Fibroblast of upper back skin (primary cell): ENCODE results near the gene SERINC4.
"Not testable (repeated sequence)": the region's sequence is repeated elsewhere in the genome, so short reads cannot be mapped to it uniquely, and the experiment has no call there.

Experiments used
- DNase-seq: peaks from one replicate; pipeline ENCODE4 v3.0.0-alpha.2; 2013

The SERINC4 gene

GRCh38 chr15:43799945-43800285 lies at the start of gene SERINC4:
Gene SERINC4 (minus strand): TSS chr15:43800220. CDS start chr15:43799986, 234 bp downstream.
- no peak for DNase-seq

DNA sequence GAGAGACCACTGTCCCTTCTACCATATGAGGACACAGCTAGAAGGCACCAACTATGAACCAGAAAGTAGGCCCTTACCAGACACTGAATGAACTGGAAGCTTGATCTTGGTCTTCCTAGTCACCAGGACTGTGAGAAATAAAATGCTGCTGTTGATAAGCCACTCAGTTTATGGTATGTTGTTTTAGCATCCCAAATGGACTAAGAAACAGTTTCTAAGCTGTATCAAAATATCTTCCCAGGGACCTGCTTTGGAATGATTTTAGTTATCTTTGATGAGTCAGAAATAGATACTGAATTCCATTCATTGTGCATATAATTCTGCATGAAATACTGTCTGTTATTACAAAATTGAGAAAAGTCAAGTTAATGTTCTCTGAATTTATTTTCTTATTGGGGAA lies 45.4 kb upstream of the SERINC4 start:
- DNase-seq, result no peak

- not testable (repeated sequence) for DNase-seq
Observed at GRCh38 chr15:43832485-43832884, 32.5 kb upstream of the SERINC4 start.

GRCh38 chr15:43831519-43832052 lies 31.6 kb upstream of the SERINC4 start:
- not testable (repeated sequence) for DNase-seq

- not testable (repeated sequence) for DNase-seq
Observed at GRCh38 chr15:43830691-43831275, 30.8 kb upstream of the SERINC4 start.

- not testable (repeated sequence) for DNase-seq
Observed at GRCh38 chr15:43829951-43830540, 30.0 kb upstream of the SERINC4 start.

DNA sequence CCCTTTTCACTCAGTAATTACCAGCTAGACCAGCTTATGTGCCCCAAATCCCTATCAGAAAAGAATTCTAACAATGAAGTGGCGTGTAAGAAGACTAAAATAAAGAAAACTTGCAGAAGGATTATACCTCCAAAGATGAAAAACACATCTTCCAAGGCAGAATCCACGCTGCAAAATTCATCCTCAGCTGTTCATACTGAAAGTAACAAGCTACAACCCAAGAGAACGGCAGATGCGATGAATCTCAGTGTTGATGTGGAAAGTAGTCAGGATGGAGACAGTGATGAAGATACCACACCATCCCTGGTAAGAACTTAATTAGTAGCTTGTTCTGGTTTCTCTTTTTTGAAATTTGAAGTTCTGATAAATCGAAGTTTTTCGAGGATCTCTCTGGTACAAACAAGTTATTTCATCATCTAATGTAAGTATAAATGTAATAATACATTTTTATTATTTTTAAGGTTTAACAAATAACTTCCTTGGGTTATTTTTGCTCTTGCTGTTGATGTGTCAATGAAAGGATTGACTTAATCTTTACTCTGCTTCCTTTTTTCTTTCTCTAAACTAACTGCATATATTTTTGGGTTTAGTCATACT lies 28.1 kb upstream of the SERINC4 start:
- DNase-seq, result peak; percentile 8

DNA sequence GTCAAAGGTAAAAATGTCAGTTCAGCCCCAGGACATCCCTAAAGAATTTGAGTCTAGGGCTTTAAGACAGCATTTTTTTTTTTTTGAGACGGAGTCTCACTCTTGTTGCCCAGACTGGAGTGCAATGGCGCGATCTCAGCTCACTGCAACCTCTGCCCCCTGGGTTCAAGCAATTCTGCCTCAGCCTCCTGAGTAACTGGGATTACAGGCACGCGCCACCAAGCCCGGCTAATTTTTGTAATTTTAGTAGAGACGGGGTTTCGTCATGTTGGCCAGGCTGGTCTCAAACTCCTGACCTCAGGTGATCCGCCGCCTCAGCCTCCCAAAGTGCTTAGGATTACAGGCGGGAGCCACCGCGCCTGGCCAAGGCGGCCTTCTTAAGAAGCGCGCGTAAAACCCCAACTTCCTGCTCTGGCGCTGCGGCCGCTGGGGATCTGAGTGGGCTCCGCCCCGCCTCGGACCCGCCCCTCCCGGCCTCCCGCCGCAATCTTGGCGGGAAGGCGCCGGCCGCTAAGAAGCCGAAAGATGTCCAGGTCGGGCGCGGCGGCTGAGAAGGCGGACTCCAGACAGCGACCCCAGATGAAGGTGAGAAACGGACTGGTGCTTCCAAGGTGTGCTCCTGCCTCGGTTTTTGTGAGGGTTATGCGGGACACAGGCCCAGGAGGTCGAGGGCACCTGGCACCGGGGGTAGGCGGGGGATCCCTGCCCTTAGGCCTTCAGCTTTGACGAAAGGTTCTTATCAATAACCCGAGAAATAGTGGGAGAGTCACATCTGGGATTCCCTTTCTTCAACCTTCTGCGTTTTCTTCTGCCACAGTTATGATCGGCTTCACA lies 26.7 kb upstream of the SERINC4 start, which contains the start of gene WDR76:
TSS of gene WDR76 (plus strand) at position 495 of the 834 bp plus-strand sequence. CDS start at position 526, 31 bp downstream.
- DNase-seq, result peak; percentile 81

GRCh38 chr15:43826029-43826507 lies 26.0 kb upstream of the SERINC4 start:
- no peak for DNase-seq

GRCh38 chr15:43825305-43825704 lies 25.3 kb upstream of the SERINC4 start:
- not testable (repeated sequence) for DNase-seq

GRCh38 chr15:43824302-43825246 lies 24.6 kb upstream of the SERINC4 start, which contains the start of gene MFAP1:
Gene MFAP1 (minus strand): TSS chr15:43824690. CDS start chr15:43824569, 121 bp downstream.
- DNase-seq, result peak; percentile 98

DNA sequence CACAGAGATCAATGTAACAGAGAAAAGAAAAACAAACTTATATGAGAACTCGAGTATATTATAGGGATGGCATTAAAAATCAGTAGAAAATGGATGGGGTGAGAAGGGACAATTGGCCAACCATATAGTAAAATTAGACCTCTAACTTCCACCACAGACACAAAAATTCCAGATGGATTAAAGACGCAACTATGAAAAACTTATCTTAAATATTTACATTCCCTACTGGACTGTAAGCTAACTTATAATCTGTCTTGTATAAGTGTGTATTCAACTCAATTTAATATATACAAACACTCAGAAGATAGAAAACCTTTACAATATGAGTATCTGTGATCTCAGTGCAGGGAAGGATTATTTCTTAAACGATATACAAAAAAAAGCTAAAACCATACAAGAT lies 21.5 kb upstream of the SERINC4 start:
- no peak for DNase-seq

DNA sequence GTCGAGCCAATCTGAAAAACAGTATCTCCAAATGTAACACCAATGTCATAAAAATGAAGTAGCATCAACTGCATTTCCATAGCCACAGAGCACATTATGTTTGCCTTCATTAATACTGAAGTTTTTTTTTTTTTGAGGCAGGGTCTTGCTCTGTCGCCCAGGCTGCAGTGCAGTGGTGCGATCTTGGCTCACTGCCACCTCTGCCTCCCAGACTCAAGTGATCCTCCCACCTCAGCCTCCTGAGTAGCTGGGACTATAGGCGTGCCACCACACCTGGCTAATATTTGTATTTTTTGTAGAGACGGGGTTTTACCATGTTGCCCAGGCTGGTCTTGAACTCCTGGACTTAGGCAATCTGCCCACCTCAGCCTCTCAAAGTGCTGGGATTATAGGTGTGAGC lies 15.0 kb upstream of the SERINC4 start:
- DNase-seq, result not testable (repeated sequence)

GRCh38 chr15:43808960-43809678 lies 9.1 kb upstream of the SERINC4 start:
- no peak for DNase-seq

DNA sequence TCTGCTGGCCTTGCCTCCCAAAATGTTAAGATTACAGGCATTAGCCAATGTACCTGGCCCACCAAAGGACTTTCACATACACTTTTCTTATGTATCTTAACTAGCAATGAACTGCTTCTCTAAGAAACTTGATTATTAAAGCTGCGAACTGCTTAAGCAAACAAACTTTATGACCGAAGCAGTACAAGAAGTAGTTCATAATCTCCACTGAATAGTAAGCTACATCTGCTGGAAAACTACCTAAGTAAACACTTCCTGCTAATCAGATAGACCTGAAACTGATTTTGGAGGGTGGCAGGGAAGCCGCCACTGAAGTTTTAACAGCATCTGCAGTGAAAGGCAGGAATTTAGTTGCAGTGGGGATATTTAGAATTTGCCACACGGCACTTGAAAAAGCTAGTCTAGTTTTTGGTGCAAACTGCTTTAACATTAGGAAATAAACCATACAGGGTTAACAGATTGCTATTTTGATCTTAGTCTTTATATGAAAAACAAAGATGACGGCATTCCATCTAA lies 8.5 kb upstream of the SERINC4 start:
- no peak for DNase-seq

- not testable (repeated sequence) for DNase-seq
Observed at GRCh38 chr15:43802676-43803075, 2.7 kb upstream of the SERINC4 start.

GRCh38 chr15:43800286-43801141 lies 494 bp upstream of the SERINC4 start, which contains the start of gene HYPK:
Gene HYPK (plus strand): TSS chr15:43800599. CDS start chr15:43800623, 24 bp downstream.
- DNase-seq, result peak; percentile 87

DNA sequence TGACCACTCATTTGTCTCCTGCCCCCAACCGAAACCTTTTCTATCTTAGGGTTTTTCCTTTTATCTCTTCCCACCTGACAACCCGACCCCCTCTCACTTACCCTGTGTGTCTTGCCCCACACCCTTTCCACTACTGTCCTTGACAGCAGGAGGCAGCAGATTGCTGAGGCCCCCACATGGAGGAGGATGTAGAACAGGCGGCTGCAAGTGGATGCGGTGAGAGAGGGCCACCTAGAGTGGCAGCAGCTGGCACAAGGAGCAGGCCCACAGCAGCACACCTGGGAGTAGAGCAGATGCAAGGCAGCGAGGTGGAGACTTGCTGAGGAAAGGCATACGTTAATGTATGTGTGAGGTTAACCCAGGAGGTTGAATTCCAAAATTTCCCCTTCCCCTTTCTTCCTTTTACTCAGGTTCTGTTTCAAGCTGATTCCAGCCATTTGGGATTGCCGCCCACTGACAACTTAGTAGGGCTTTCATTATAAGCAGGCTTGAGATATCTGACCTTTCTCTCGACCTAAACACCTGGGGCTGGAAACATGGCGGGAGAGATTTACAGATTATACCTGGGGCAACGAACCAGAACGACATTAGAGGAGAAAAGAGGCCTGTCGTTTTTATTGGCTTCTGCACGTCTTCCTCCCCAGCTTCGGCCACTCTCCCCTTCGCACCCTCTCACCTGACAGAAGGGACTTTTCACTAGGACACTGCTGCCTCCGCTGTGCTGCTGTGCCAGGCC lies 643 bp downstream of the SERINC4 start:
- no peak for DNase-seq

GRCh38 chr15:43796566-43796965 lies 3.5 kb downstream of the SERINC4 start:
- no peak for DNase-seq
